ENCODE data around the gene MAGEC1. TPM values are rescaled to one million over a fixed set of nuclear protein-coding genes. Genes with fewer than 3 reads are reported as not detected.
"Not testable (repeated sequence)": the region's sequence is repeated elsewhere in the genome, so short reads cannot be mapped to it uniquely, and the experiment has no call there.

The MAGEC1 gene
- not detected for total RNA-seq

GRCh38 chrX:141903400-141904155, at the start of gene MAGEC1:
TSS of gene MAGEC1 (plus strand) at chrX:141903894. CDS start at chrX:141905073, 1,179 bp downstream.
- POLR2A ChIA-PET = no interaction called here
- Mint-ChIP-seq H3K4me3 (no peak within 1 kb of the TSS), H3K4me1 (ENCODE audit: low read depth) (no peaks in the 10 kb centered on the region), H3K9me3 (no peaks in the 10 kb centered on the region), H3K27me3 (no peaks in the 10 kb centered on the region), H3K36me3 (no peaks in the 10 kb centered on the region), H3K27ac (no peak within 1 kb of the TSS)
- no peak for DNase-seq
- intact Hi-C loops (cut with micrococcal nuclease) = no loop called here
- CTCF ChIA-PET = no interaction called here

- DNase-seq = no peak
- no peaks in the 10 kb centered on the region for H3K4me1 Mint-ChIP-seq (ENCODE audit: low read depth)
- no peak overlapping the region for H3K4me3 Mint-ChIP-seq
- H3K27ac Mint-ChIP-seq = no peak overlapping the region
- intact Hi-C loops (cut with micrococcal nuclease) = no loop called here
- no peaks in the 10 kb centered on the region for H3K27me3 Mint-ChIP-seq
- no peaks in the 10 kb centered on the region for H3K9me3 Mint-ChIP-seq
- ChIA-PET CTCF (no interaction called here), POLR2A (no interaction called here)
- H3K36me3 Mint-ChIP-seq = no peaks in the 10 kb centered on the region
These were observed 46.2 kb upstream of the MAGEC1 start for GRCh38 chrX:141857479-141857878.

- Mint-ChIP-seq H3K27ac (no peak overlapping the region), H3K27me3 (no peaks in the 10 kb centered on the region), H3K4me3 (no peak overlapping the region), H3K4me1 (ENCODE audit: low read depth) (no peaks in the 10 kb centered on the region), H3K9me3 (no peaks in the 10 kb centered on the region), H3K36me3 (no peaks in the 10 kb centered on the region)
- ChIA-PET CTCF (no interaction called here), POLR2A (no interaction called here)
- intact Hi-C loops (cut with micrococcal nuclease) = no loop called here
- no peak for DNase-seq
These were observed 24.1 kb upstream of the MAGEC1 start for GRCh38 chrX:141879616-141880015.

GRCh38 chrX:141888811-141889210, 14.9 kb upstream of the MAGEC1 start:
- CTCF ChIA-PET; H3K4me1 Mint-ChIP-seq (ENCODE audit: low read depth); intact Hi-C loops (cut with micrococcal nuclease): not testable (repeated sequence)

GRCh38 chrX:141894733-141895132, 9.0 kb upstream of the MAGEC1 start:
- no peak overlapping the region for H3K27ac Mint-ChIP-seq
- POLR2A ChIA-PET = no interaction called here
- H3K4me1 Mint-ChIP-seq (ENCODE audit: low read depth) = no peaks in the 10 kb centered on the region
- DNase-seq = no peak
- H3K4me3 Mint-ChIP-seq = no peak overlapping the region
- no peaks in the 10 kb centered on the region for H3K27me3 Mint-ChIP-seq
- H3K36me3 Mint-ChIP-seq = no peaks in the 10 kb centered on the region
- no peaks in the 10 kb centered on the region for H3K9me3 Mint-ChIP-seq
- intact Hi-C loops (cut with micrococcal nuclease) = no loop called here
- CTCF ChIA-PET = no interaction called here

More at GRCh38 chrX:141888811-141889210, 14.9 kb upstream of the MAGEC1 start:
- H3K9me3 Mint-ChIP-seq, DNase-seq, H3K27ac Mint-ChIP-seq, H3K36me3 Mint-ChIP-seq, POLR2A ChIA-PET, H3K4me3 Mint-ChIP-seq, H3K27me3 Mint-ChIP-seq: not testable (repeated sequence)

GRCh38 chrX:141897690-141898089, 6.0 kb upstream of the MAGEC1 start:
- H3K27me3 Mint-ChIP-seq = no peaks in the 10 kb centered on the region
- intact Hi-C loops (cut with micrococcal nuclease) = no loop called here
- ChIA-PET POLR2A (no interaction called here), CTCF (no interaction called here)
- no peaks in the 10 kb centered on the region for H3K36me3 Mint-ChIP-seq
- no peaks in the 10 kb centered on the region for H3K4me1 Mint-ChIP-seq (ENCODE audit: low read depth)
- DNase-seq = no peak
- no peak overlapping the region for H3K27ac Mint-ChIP-seq
- no peaks in the 10 kb centered on the region for H3K9me3 Mint-ChIP-seq
- H3K4me3 Mint-ChIP-seq = no peak overlapping the region

GRCh38 chrX:141902366-141902765, 1.3 kb upstream of the MAGEC1 start:
- no peak for DNase-seq
- H3K9me3 Mint-ChIP-seq = no peaks in the 10 kb centered on the region
- no peaks in the 10 kb centered on the region for H3K27me3 Mint-ChIP-seq
- no peak overlapping the region for H3K27ac Mint-ChIP-seq
- H3K4me1 Mint-ChIP-seq (ENCODE audit: low read depth) = no peaks in the 10 kb centered on the region
- H3K4me3 Mint-ChIP-seq = no peak overlapping the region
- intact Hi-C loops (cut with micrococcal nuclease) = no loop called here
- POLR2A ChIA-PET = no interaction called here
- CTCF ChIA-PET = no interaction called here
- no peaks in the 10 kb centered on the region for H3K36me3 Mint-ChIP-seq

- Mint-ChIP-seq H3K9me3 (no peaks in the 10 kb centered on the region), H3K27ac (no peak overlapping the region), H3K4me3 (no peak overlapping the region), H3K36me3 (no peaks in the 10 kb centered on the region), H3K4me1 (ENCODE audit: low read depth) (no peaks in the 10 kb centered on the region), H3K27me3 (no peaks in the 10 kb centered on the region)
- no peak for DNase-seq
- CTCF ChIA-PET = no interaction called here
- intact Hi-C loops (cut with micrococcal nuclease) = no loop called here
- POLR2A ChIA-PET = no interaction called here
These were observed 568 bp downstream of the MAGEC1 start for GRCh38 chrX:141904262-141904661.

- CTCF ChIA-PET = no interaction called here
- no peak overlapping the region for H3K4me3 Mint-ChIP-seq
- intact Hi-C loops (cut with micrococcal nuclease) = no loop called here
- H3K27ac Mint-ChIP-seq = no peak overlapping the region
- H3K36me3 Mint-ChIP-seq = no peaks in the 10 kb centered on the region
- POLR2A ChIA-PET = no interaction called here
- DNase-seq = no peak
- H3K4me1 Mint-ChIP-seq (ENCODE audit: low read depth) = no peaks in the 10 kb centered on the region
- no peaks in the 10 kb centered on the region for H3K9me3 Mint-ChIP-seq
- H3K27me3 Mint-ChIP-seq = no peaks in the 10 kb centered on the region
These were observed 14.1 kb downstream of the MAGEC1 start for GRCh38 chrX:141917801-141918200.

- POLR2A ChIA-PET = no interaction called here
- H3K4me3 Mint-ChIP-seq = no peak overlapping the region
- intact Hi-C loops (cut with micrococcal nuclease) = no loop called here
These were observed 20.6 kb downstream of the MAGEC1 start for GRCh38 chrX:141924293-141924692.

GRCh38 chrX:141928432-141928831, 24.7 kb downstream of the MAGEC1 start:
- intact Hi-C loops (cut with micrococcal nuclease) = no loop called here
- Mint-ChIP-seq H3K27me3 (no peaks in the 10 kb centered on the region), H3K4me3 (no peak overlapping the region), H3K36me3 (no peaks in the 10 kb centered on the region), H3K4me1 (ENCODE audit: low read depth) (no peaks in the 10 kb centered on the region), H3K9me3 (peaks cover 2% of the 10 kb centered on the region), H3K27ac (no peak overlapping the region)
- no peak for DNase-seq
- ChIA-PET POLR2A (no interaction called here), CTCF (no interaction called here)

More at GRCh38 chrX:141924293-141924692, 20.6 kb downstream of the MAGEC1 start:
- H3K4me1 Mint-ChIP-seq (ENCODE audit: low read depth) = no peaks in the 10 kb centered on the region
- CTCF ChIA-PET = no interaction called here
- no peak overlapping the region for H3K27ac Mint-ChIP-seq
- DNase-seq = no peak
- peaks cover 2% of the 10 kb centered on the region for H3K9me3 Mint-ChIP-seq
- H3K36me3 Mint-ChIP-seq = no peaks in the 10 kb centered on the region
- H3K27me3 Mint-ChIP-seq = no peaks in the 10 kb centered on the region

- intact Hi-C loops (cut with micrococcal nuclease) = no loop called here
- ChIA-PET CTCF (interaction anchor here (0.5 kb wide), 1 partner anchor 122 kb away, joined by 3 read pairs; no protein-coding TSS in a partner anchor), POLR2A (no interaction called here)
- Mint-ChIP-seq H3K4me1 (ENCODE audit: low read depth) (no peaks in the 10 kb centered on the region), H3K36me3 (no peaks in the 10 kb centered on the region), H3K27ac (no peak overlapping the region), H3K4me3 (no peak overlapping the region), H3K27me3 (no peaks in the 10 kb centered on the region), H3K9me3 (no peaks in the 10 kb centered on the region)
- no peak for DNase-seq
These were observed 30.5 kb downstream of the MAGEC1 start for GRCh38 chrX:141934059-141934641.

GRCh38 chrX:141935645-141936044, 32.0 kb downstream of the MAGEC1 start:
- intact Hi-C loops (cut with micrococcal nuclease) = no loop called here
- Mint-ChIP-seq H3K9me3 (no peaks in the 10 kb centered on the region), H3K27me3 (no peaks in the 10 kb centered on the region), H3K4me3 (no peak overlapping the region), H3K4me1 (ENCODE audit: low read depth) (no peaks in the 10 kb centered on the region), H3K27ac (no peak overlapping the region), H3K36me3 (no peaks in the 10 kb centered on the region)
- DNase-seq = no peak
- ChIA-PET CTCF (no interaction called here), POLR2A (no interaction called here)

Data from activated CD4-positive, alpha-beta memory T cell treated with anti-CD3 and anti-CD28 coated beads for 36 hours (primary cell).